ENCODE data around the gene IGFALS. TPM values are rescaled to one million over a fixed set of nuclear protein-coding genes. Genes with fewer than 3 reads are reported as not detected.

Gene IGFALS
- total RNA-seq, 4 donors from 2014 or later, result 0.19 to 0.50 TPM; not detected in 2

- no peak for TF ChIP-seq CTCF (IDR thresholded peaks at IDR 0.05)
- ATAC-seq (ENCODE audit: low FRiP score), result no peak
- DNase-seq (ENCODE audit: low spot score), result no peak
Observed at GRCh38 chr16:1768061-1768766, 25.3 kb downstream of the IGFALS start.

DNA sequence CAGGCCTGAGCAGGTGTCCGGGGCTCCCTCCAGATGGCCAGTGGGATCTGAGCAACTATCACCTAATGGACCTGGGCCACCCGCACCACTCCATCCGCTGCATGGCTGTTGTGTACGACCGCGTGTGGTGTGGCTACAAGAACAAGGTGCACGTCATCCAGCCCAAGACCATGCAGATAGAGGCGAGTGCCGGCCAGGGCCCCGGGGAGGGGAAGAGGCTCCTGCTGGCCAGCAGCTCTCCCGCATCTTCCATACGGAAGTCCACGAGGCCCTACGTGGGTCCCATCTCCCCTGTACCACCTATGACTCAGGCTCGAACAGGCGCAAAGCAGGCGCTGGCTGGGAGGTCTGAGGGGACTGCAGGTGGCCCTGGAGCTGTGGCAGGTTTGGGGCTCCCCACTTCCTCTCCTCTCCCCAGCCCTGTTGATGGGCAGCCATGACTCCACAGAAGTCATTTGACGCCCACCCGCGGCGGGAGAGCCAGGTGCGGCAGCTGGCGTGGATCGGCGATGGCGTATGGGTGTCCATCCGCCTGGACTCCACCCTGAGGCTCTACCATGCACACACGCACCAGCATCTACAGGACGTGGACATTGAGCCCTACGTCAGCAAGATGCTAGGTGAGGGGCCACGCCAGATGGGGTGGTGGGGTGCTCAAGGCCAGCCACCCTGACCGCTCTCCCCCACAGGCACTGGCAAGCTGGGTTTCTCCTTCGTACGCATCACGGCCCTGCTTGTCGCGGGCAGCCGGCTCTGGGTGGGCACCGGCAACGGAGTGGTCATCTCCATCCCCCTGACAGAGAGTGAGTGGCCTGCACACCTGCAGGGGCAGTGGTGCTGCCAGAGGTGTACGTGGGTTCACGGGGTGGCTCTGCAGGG, 26.1 kb downstream of the IGFALS start:
- no peak for DNase-seq (ENCODE audit: low spot score)
- TF ChIP-seq CTCF (IDR thresholded peaks at IDR 0.05), result no peak
- ATAC-seq (ENCODE audit: low FRiP score), result no peak

DNA sequence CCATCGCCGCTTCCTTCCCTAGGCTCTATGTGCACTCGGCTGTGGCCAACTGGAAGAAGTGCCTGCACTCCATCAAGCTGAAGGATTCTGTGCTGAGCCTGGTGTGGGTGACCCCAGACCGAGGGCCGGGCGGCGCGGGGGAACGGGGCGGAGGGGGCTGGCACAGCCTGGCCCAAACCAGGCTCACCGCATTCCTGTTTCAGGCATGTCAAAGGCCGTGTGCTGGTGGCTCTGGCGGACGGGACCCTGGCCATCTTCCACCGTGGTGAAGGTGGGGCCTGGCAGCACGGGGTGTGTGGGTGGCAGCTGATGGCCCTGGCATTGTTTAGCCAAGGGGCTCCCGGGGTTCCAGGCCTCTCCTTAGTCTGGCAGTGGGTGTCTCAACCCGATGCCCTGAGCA, 26.8 kb downstream of the IGFALS start:
- DNase-seq (ENCODE audit: low spot score) (no peak), ATAC-seq (ENCODE audit: low FRiP score) (no peak)
- TF ChIP-seq CTCF (IDR thresholded peaks at IDR 0.05), result no peak

DNA sequence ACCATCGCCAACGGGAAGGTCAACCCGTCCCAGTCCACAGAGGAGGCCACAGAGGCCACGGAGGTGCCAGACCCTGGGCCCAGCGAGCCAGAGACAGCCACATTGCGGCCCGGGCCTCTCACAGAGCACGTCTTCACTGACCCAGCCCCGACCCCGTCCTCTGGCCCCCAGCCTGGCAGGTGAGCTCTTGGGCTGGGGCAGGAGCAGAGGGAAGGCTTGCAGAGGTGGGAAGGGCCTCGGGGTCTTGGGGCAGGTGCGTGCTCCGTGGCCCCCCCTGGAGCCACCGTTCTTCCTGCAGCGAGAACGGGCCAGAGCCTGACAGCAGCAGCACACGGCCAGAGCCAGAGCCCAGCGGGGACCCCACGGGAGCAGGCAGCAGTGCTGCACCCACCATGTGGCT, 27.3 kb downstream of the IGFALS start:
- DNase-seq (ENCODE audit: low spot score), result no peak
- TF ChIP-seq CTCF (IDR thresholded peaks at IDR 0.05), result no peak
- no peak for ATAC-seq (ENCODE audit: low FRiP score)

DNA sequence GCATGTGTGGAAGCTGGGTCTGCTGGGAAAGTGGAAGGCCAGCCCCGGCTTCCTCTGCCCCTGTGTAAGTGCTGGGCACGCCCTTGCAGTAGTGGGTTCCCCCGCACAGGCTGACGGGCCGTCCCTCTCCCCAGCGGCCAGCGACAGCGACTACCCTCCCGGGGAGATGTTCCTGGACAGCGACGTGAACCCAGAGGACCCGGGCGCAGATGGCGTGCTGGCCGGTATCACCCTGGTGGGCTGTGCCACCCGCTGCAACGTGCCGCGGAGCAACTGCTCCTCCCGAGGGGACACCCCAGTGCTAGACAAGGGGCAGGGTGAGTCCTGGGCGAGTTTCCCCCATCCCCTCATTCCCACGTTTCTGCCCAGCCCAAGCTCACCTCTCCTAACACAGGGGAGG, 27.7 kb downstream of the IGFALS start:
- ATAC-seq (ENCODE audit: low FRiP score) (no peak), DNase-seq (ENCODE audit: low spot score) (no peak)
- no peak for TF ChIP-seq CTCF (IDR thresholded peaks at IDR 0.05)

GRCh38 chr16:1764971-1765370, 28.5 kb downstream of the IGFALS start:
- no peak for DNase-seq (ENCODE audit: low spot score)
- no peak for ATAC-seq (ENCODE audit: low FRiP score)
- TF ChIP-seq CTCF (IDR thresholded peaks at IDR 0.05), result no peak

Data from omental fat pad (tissue), 4 donors.